ENCODE measurements around the gene CBX8. TPM values are rescaled to one million over a fixed set of nuclear protein-coding genes. Genes with fewer than 3 reads are reported as not detected.

CBX8 gene
- total and polyA plus RNA-seq, 2 donors (not counting 3 experiments of a cell fraction or from before 2014, with no cell fraction given) = 0.69 to 3.1 TPM

- CTCF ChIA-PET = interaction anchor here (1.1 to 2.0 kb wide), 2 partner anchors 9 to 13 kb away, joined by 6 to 9 read pairs; partner anchors contain the start of gene CBX4
- H3K79me2 ChIP-seq (ENCODE audit: control insufficient read depth, insufficient read depth, low read length) = no peaks in the 10 kb centered on the region
- no peak overlapping the region for H3K4me3 ChIP-seq (replicated peaks in 1 of 3; ENCODE audit: insufficient read depth in 1 of 3, low read depth in 1 of 3, low read length in 3 of 3)
- dilution Hi-C loops (cut with MboI; ENCODE audit: extremely low pct_ligation_motif_present, low sequenced_read_pairs) (no loop called here), intact Hi-C loops (cut with micrococcal nuclease) (no loop called here)
- H2AFZ ChIP-seq (ENCODE audit: low read depth, low read length) = no peak overlapping the region
- TF ChIP-seq CTCF (IDR thresholded peaks at IDR 0.05; ENCODE audit: extremely low read depth in 1 of 2, insufficient read depth in 1 of 2, low read depth in 1 of 2, low read length in 2 of 2) = no peak
- H3K27me3 ChIP-seq (ENCODE audit: control insufficient read depth in 2 of 2, insufficient read depth in 2 of 2, low read length in 2 of 2) = peaks cover 0 to 4% of the 10 kb centered on the region in 2 experiments
- H3K4me1 ChIP-seq (ENCODE audit: control insufficient read depth, extremely low read depth, insufficient read depth, low read length) = peaks cover 14% of the 10 kb centered on the region
- H3K9ac ChIP-seq (replicated peaks; ENCODE audit: extremely low read depth, insufficient read depth, low read length) = no peak overlapping the region
- FAIRE-seq (peak; percentile 21), DNase-seq (ENCODE audit: low read depth, low spot score) (no peak)
- H3K4me2 ChIP-seq (ENCODE audit: insufficient read depth, low read length) = no peak overlapping the region
- H4K20me1 ChIP-seq (replicated peaks; ENCODE audit: control insufficient read depth, extremely low read depth, insufficient read depth, low read length) = no peaks in the 10 kb centered on the region
- H3K36me3 ChIP-seq (ENCODE audit: control insufficient read depth in 2 of 2, extremely low read depth in 1 of 2, insufficient read depth in 2 of 2, low read length in 2 of 2) = no peaks in the 10 kb centered on the region
- BruUV-seq (replicated peaks) = no TSS peak
- no peaks in the 10 kb centered on the region for H3K9me3 ChIP-seq (replicated peaks; ENCODE audit: control insufficient read depth, insufficient read depth, low read length)
- no peak overlapping the region for H3K27ac ChIP-seq (ENCODE audit: insufficient read depth, low read depth, low read length)
- H3K9me1 ChIP-seq (replicated peaks; ENCODE audit: control insufficient read depth, extremely low read depth, insufficient read depth, low read length) = no peaks in the 10 kb centered on the region
- POLR2A ChIA-PET = no interaction called here
Observed at GRCh38 chr17:79826204-79826680, 29.4 kb upstream of the CBX8 start.

- no peak for FAIRE-seq
- dilution Hi-C loops (cut with MboI; ENCODE audit: extremely low pct_ligation_motif_present, low sequenced_read_pairs) (no loop called here), intact Hi-C loops (cut with micrococcal nuclease) (no loop called here)
- Histone ChIP-seq H3K79me2 (ENCODE audit: control insufficient read depth, insufficient read depth, low read length) (no peaks in the 10 kb centered on the region), H3K36me3 (ENCODE audit: control insufficient read depth in 2 of 2, extremely low read depth in 1 of 2, insufficient read depth in 2 of 2, low read length in 2 of 2) (no peaks in the 10 kb centered on the region), H3K27ac (ENCODE audit: insufficient read depth, low read depth, low read length) (no peak overlapping the region), H3K27me3 (ENCODE audit: control insufficient read depth in 2 of 2, insufficient read depth in 2 of 2, low read length in 2 of 2) (peaks cover 0 to 6% of the 10 kb centered on the region in 2 experiments), H3K9me1 (replicated peaks; ENCODE audit: control insufficient read depth, extremely low read depth, insufficient read depth, low read length) (no peaks in the 10 kb centered on the region), H3K9me3 (replicated peaks; ENCODE audit: control insufficient read depth, insufficient read depth, low read length) (no peaks in the 10 kb centered on the region), H3K4me2 (ENCODE audit: insufficient read depth, low read length) (no peak overlapping the region), H3K4me1 (ENCODE audit: control insufficient read depth, extremely low read depth, insufficient read depth, low read length) (peaks cover 14% of the 10 kb centered on the region), H3K9ac (replicated peaks; ENCODE audit: extremely low read depth, insufficient read depth, low read length) (no peak overlapping the region), H2AFZ (ENCODE audit: low read depth, low read length) (no peak overlapping the region), H4K20me1 (replicated peaks; ENCODE audit: control insufficient read depth, extremely low read depth, insufficient read depth, low read length) (no peaks in the 10 kb centered on the region), H3K4me3 (replicated peaks in 1 of 3; ENCODE audit: insufficient read depth in 1 of 3, low read depth in 1 of 3, low read length in 3 of 3) (no peak overlapping the region)
- TF ChIP-seq POLR2A (IDR thresholded peaks at IDR 0.05; ENCODE audit: low read depth, low read length) (no peak), JUN (IDR thresholded peaks at IDR 0.05; ENCODE audit: borderline replicate concordance, insufficient read depth, insufficient read length, low read depth) (no peak), CTCF (IDR thresholded peaks at IDR 0.05; ENCODE audit: extremely low read depth in 1 of 2, insufficient read depth in 1 of 2, low read depth in 1 of 2, low read length in 2 of 2) (no peak), FOS (IDR thresholded peaks at IDR 0.05; ENCODE audit: borderline replicate concordance, insufficient read depth, low read length) (no peak), POLR2AphosphoS5 (IDR thresholded peaks at IDR 0.05; ENCODE audit: insufficient read depth, low read depth, low read length) (no peak), GATA2 (IDR thresholded peaks at IDR 0.05; ENCODE audit: insufficient read depth, insufficient read length, low read depth, low read length) (no peak), EZH2 (IDR thresholded peaks at IDR 0.05; ENCODE audit: borderline replicate concordance, low read depth, low read length, severe bottlenecking) (no peak), MYC (IDR thresholded peaks at IDR 0.05; ENCODE audit: low read depth, low read length) (no peak), MAX (IDR thresholded peaks at IDR 0.05; ENCODE audit: insufficient read depth, insufficient read length) (no peak)
- POLR2A ChIA-PET = no interaction called here
- DNase-seq (ENCODE audit: low read depth, low spot score) = no peak
- CTCF ChIA-PET = interaction anchor here (0.7 to 2.0 kb wide), 3 partner anchors 10 to 14 kb away, joined by 3 to 9 read pairs (median 6); partner anchors contain the start of gene CBX4
- BruUV-seq (replicated peaks) = no TSS peak
Observed at GRCh38 chr17:79825580-79825921, 28.7 kb upstream of the CBX8 start.
